Measurements from ENCODE around the gene RBPJL. TPM values are rescaled to one million over a fixed set of nuclear protein-coding genes. Genes with fewer than 3 reads are reported as not detected.
A peak's percentile ranks its signal among the peaks of the same experiment; 100 is the strongest.

The RBPJL gene
- total and polyA plus RNA-seq, 2 of the 13 experiments (the other 11 are each of a cell fraction or from before 2014, with no cell fraction given) = not detected

DNA sequence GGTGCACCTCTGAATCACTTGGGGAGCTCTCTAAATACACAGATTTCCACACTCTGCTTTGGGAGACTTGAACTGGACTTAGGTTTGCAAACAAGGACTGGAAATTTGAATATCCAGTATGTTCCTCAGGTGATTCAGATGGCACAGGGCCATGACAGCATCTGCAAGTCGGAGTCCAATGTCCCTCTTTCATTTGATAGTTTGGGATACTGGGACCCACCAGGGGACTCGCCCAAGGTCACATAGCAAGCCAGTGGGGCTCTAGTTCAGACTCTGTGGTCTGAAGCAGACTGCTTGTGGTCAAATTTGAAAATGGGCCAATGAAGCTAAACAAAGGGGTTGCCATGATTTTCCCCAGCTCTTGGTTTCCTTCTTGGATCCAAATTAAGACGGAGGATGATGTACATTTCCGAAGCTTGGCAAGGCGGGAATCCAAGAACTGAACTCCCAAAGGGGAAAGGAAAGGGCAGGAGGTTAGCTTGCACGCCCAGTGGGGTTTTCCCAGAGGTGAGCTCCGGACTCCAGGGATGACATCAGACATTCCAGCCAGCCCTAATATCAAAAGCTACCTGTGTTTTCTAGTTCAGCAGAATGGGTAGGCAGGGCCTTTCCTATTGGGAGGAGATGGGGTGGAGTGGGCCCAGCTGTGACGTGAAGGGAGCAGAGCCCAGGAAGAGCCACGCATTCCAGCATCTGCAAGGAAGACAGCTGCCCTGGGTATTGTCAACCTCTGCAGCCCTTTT is 52.9 kb downstream of the RBPJL start (continued):
- TF ChIP-seq, protein P1, sequence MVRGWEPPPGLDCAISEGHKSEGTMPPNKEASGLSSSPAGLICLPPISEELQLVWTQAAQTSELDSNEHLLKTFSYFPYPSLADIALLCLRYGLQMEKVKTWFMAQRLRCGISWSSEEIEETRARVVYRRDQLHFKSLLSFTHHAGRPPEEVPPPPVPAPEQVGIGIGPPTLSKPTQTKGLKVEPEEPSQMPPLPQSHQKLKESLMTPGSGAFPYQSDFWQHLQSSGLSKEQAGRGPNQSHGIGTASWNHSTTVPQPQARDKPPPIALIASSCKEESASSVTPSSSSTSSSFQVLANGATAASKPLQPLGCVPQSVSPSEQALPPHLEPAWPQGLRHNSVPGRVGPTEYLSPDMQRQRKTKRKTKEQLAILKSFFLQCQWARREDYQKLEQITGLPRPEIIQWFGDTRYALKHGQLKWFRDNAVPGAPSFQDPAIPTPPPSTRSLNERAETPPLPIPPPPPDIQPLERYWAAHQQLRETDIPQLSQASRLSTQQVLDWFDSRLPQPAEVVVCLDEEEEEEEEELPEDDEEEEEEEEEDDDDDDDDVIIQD (CRISPR knock-in tag; IDR thresholded peaks at IDR 0.05; ENCODE audit: low read depth) = peak; percentile 14; the same call in 1 of the 2 replicates
- TF ChIP-seq, protein P2, sequence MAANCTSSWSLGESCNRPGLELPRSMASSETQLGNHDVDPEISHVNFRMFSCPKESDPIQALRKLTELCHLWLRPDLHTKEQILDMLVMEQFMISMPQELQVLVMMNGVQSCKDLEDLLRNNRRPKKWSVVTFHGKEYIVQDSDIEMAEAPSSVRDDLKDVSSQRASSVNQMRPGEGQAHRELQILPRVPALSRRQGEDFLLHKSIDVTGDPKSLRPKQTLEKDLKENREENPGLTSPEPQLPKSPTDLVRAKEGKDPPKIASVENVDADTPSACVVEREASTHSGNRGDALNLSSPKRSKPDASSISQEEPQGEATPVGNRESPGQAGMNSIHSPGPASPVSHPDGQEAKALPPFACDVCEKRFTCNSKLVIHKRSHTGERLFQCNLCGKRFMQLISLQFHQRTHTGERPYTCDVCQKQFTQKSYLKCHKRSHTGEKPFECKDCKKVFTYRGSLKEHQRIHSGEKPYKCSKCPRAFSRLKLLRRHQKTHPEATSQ (CRISPR knock-in tag; IDR thresholded peaks at IDR 0.05; ENCODE audit: borderline replicate concordance) = no peak
- TF ChIP-seq ZFP36L2 (CRISPR knock-in tag; IDR thresholded peaks at IDR 0.05) = no peak
- no peak for TF ChIP-seq ZNF709 (CRISPR knock-in tag; IDR thresholded peaks at IDR 0.05)
- TF ChIP-seq SMARCE1 (IDR thresholded peaks at IDR 0.05; ENCODE audit: borderline replicate concordance) = no peak
- TF ChIP-seq, protein P3, sequence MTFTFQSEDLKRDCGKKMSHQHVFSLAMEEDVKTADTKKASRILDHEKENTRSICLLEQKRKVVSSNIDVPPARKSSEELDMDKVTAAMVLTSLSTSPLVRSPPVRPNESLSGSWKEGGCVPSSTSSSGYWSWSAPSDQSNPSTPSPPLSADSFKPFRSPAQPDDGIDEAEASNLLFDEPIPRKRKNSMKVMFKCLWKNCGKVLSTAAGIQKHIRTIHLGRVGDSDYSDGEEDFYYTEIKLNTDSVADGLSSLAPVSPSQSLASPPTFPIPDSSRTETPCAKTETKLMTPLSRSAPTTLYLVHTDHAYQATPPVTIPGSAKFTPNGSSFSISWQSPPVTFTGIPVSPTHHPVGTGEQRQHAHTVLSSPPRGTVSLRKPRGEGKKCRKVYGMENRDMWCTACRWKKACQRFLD (CRISPR knock-in tag; IDR thresholded peaks at IDR 0.05; ENCODE audit: borderline replicate concordance) = no peak
- TF ChIP-seq TCF7 (IDR thresholded peaks at IDR 0.05; ENCODE audit: low read depth) = no peak
- TF ChIP-seq GTF3A (CRISPR knock-in tag; conservative IDR thresholded peaks at IDR 0.05) = no peak
- TF ChIP-seq, protein P4, sequence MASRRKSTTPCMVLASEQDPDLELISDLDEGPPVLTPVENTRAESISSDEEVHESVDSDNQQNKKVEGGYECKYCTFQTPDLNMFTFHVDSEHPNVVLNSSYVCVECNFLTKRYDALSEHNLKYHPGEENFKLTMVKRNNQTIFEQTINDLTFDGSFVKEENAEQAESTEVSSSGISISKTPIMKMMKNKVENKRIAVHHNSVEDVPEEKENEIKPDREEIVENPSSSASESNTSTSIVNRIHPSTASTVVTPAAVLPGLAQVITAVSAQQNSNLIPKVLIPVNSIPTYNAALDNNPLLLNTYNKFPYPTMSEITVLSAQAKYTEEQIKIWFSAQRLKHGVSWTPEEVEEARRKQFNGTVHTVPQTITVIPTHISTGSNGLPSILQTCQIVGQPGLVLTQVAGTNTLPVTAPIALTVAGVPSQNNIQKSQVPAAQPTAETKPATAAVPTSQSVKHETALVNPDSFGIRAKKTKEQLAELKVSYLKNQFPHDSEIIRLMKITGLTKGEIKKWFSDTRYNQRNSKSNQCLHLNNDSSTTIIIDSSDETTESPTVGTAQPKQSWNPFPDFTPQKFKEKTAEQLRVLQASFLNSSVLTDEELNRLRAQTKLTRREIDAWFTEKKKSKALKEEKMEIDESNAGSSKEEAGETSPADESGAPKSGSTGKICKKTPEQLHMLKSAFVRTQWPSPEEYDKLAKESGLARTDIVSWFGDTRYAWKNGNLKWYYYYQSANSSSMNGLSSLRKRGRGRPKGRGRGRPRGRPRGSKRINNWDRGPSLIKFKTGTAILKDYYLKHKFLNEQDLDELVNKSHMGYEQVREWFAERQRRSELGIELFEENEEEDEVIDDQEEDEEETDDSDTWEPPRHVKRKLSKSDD (CRISPR knock-in tag; IDR thresholded peaks at IDR 0.05; ENCODE audit: low read depth) = no peak
- TF ChIP-seq ZSCAN22 (CRISPR knock-in tag; IDR thresholded peaks at IDR 0.05) = no peak
- no peak for TF ChIP-seq HNRNPH1 (optimal IDR thresholded peaks at IDR 0.05; ENCODE audit: low read depth, low read length)
- no peak for TF ChIP-seq ZKSCAN1 (IDR thresholded peaks at IDR 0.05; ENCODE audit: low read length)
- TF ChIP-seq, protein P5, sequence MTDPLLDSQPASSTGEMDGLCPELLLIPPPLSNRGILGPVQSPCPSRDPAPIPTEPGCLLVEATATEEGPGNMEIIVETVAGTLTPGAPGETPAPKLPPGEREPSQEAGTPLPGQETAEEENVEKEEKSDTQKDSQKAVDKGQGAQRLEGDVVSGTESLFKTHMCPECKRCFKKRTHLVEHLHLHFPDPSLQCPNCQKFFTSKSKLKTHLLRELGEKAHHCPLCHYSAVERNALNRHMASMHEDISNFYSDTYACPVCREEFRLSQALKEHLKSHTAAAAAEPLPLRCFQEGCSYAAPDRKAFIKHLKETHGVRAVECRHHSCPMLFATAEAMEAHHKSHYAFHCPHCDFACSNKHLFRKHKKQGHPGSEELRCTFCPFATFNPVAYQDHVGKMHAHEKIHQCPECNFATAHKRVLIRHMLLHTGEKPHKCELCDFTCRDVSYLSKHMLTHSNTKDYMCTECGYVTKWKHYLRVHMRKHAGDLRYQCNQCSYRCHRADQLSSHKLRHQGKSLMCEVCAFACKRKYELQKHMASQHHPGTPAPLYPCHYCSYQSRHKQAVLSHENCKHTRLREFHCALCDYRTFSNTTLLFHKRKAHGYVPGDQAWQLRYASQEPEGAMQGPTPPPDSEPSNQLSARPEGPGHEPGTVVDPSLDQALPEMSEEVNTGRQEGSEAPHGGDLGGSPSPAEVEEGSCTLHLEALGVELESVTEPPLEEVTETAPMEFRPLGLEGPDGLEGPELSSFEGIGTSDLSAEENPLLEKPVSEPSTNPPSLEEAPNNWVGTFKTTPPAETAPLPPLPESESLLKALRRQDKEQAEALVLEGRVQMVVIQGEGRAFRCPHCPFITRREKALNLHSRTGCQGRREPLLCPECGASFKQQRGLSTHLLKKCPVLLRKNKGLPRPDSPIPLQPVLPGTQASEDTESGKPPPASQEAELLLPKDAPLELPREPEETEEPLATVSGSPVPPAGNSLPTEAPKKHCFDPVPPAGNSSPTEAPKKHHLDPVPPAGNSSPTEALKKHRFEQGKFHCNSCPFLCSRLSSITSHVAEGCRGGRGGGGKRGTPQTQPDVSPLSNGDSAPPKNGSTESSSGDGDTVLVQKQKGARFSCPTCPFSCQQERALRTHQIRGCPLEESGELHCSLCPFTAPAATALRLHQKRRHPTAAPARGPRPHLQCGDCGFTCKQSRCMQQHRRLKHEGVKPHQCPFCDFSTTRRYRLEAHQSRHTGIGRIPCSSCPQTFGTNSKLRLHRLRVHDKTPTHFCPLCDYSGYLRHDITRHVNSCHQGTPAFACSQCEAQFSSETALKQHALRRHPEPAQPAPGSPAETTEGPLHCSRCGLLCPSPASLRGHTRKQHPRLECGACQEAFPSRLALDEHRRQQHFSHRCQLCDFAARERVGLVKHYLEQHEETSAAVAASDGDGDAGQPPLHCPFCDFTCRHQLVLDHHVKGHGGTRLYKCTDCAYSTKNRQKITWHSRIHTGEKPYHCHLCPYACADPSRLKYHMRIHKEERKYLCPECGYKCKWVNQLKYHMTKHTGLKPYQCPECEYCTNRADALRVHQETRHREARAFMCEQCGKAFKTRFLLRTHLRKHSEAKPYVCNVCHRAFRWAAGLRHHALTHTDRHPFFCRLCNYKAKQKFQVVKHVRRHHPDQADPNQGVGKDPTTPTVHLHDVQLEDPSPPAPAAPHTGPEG (CRISPR knock-in tag; IDR thresholded peaks at IDR 0.05) = no peak
- TF ChIP-seq ZNF703 (CRISPR knock-in tag; IDR thresholded peaks at IDR 0.05; ENCODE audit: borderline replicate concordance) = no peak
- TF ChIP-seq YEATS2 (CRISPR knock-in tag; IDR thresholded peaks at IDR 0.05; ENCODE audit: borderline replicate concordance) = no peak

Data from HepG2 (cell line).